HG03025 (cell line): Measurements from ENCODE around the gene CAPRIN1.

ENCODE experiments used
- ATAC-seq: cut with Tn5 transposase; IDR thresholded peaks from one replicate; pipeline ENCODE4 v1.9.1; 2021; ENCODE audit warnings: mild to moderate bottlenecking, moderate library complexity; ENCODE audit not compliant: unreplicated experiment, low FRiP score

CAPRIN1 gene

GRCh38 chr11:34136420-34136819 lies 84.9 kb downstream of the CAPRIN1 start:
- ATAC-seq = no peak

GRCh38 chr11:34139346-34139745 lies 87.8 kb downstream of the CAPRIN1 start:
- no peak for ATAC-seq

- ATAC-seq = no peak
These were observed 88.6 kb downstream of the CAPRIN1 start for GRCh38 chr11:34140149-34140548.

GRCh38 chr11:34143048-34143447 lies 91.5 kb downstream of the CAPRIN1 start:
- no peak for ATAC-seq

GRCh38 chr11:34145073-34145472 lies 93.5 kb downstream of the CAPRIN1 start:
- ATAC-seq = no peak

GRCh38 chr11:34145847-34146381 lies 94.4 kb downstream of the CAPRIN1 start:
- peak; percentile 54 for ATAC-seq

- no peak for ATAC-seq
These were observed 94.9 kb downstream of the CAPRIN1 start for GRCh38 chr11:34146411-34146810.

- ATAC-seq = no peak
These were observed 95.3 kb downstream of the CAPRIN1 start for GRCh38 chr11:34146866-34147265.

- ATAC-seq = no peak
These were observed 96.0 kb downstream of the CAPRIN1 start for GRCh38 chr11:34147581-34147980.

GRCh38 chr11:34148504-34149165 lies 97.1 kb downstream of the CAPRIN1 start:
- ATAC-seq = no peak

- ATAC-seq = no peak
These were observed 97.7 kb downstream of the CAPRIN1 start for GRCh38 chr11:34149274-34149673.

GRCh38 chr11:34149786-34150185 lies 98.3 kb downstream of the CAPRIN1 start:
- ATAC-seq = no peak

GRCh38 chr11:34150494-34151151 lies 99.1 kb downstream of the CAPRIN1 start:
- ATAC-seq = no peak
